ENCODE measurements around the gene ACTN2.

- TF ChIP-seq CTCF (IDR thresholded peaks at IDR 0.05; ENCODE audit: low read length) (no peak), EZH2 (optimal IDR thresholded peaks at IDR 0.05; ENCODE audit: low read depth, low read length) (no peak), EZH2phosphoT487 (IDR thresholded peaks at IDR 0.05; ENCODE audit: low read length) (no peak)
These were observed 67.7 kb downstream of the ACTN2 start for GRCh38 chr1:236753964-236754363.
